GM23338 (cell line): Measurements from ENCODE around the gene DENND2C.

Experiments used
- CTCF ChIP-seq, 2 experiments: fragments of 200-600 bp in 1 of 2; sonication (generic) in 1 of 2; conservative IDR thresholded peaks; 2 replicates each; pipeline versions ENCODE4 v1.5.1 to v1.6.1; 2016 to 2017; ENCODE audit warnings: antibody characterized with exemption in 2 of 2, low read depth in 2 of 2, mild to moderate bottlenecking in 2 of 2, moderate library complexity in 1 of 2
- EZH2 ChIP-seq: fragments of 200-600 bp; sonication (generic); IDR thresholded peaks from one replicate; pipeline ENCODE4 v1.8.0; 2017; ENCODE audit warnings: antibody characterized with exemption, mild to moderate bottlenecking, low read depth; ENCODE audit not compliant: unreplicated experiment

DNA sequence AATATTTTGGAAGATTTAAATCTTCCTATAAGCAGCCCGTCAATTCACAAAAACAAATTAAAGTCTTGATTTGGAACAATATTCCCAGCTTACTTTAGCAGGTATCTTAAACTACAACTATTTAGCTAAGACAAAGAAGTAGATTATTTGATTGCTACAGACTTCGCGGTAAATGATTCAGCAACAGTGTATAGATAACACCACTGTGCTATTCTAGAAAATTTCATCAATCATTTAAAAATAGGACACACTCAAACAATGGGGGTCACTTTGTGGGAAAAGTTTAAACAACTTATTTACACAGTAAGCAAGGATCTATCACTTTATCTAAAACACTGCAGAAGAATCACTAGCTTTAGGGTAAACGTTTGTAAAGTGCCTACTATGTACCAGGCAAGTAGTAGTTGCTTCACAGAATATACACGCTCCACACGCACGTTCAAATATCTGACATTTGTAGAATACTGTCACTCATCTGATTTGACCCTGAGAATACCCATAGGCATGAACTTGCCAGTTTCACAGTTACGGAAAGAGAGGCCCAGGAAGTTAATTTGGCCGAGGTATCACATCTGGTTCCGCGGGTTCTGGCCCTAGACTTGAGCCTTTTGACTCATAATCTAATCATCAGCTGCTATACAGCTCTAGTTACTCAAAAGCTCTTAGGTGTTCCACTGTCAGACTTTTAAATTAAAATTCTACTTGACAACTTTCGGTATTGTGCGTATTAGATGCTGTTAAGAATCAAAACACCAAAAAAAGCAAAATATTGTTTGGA lies 876 bp downstream of the DENND2C start:
- no peak for TF ChIP-seq CTCF (conservative IDR thresholded peaks at IDR 0.05; ENCODE audit: low read depth in 2 of 2)
- no peak for TF ChIP-seq EZH2
